Osteoblast (primary cell): Measurements from ENCODE around the gene TRIM28. TPM values are rescaled to one million over a fixed set of nuclear protein-coding genes. Genes with fewer than 3 reads are reported as not detected.

Source experiments
- DNase-seq: peaks from one replicate; pipeline ENCODE4 v3.0.0; 2011; ENCODE audit warnings: low spot score, mixed read lengths; ENCODE audit not compliant: insufficient read length; ENCODE audit errors: missing footprints
- H2AFZ ChIP-seq: 2 replicates; pipeline ENCODE4 v1.6.0; 2011; ENCODE audit warnings: mild to moderate bottlenecking, low read length
- H3K27ac ChIP-seq: 2 replicates; pipeline ENCODE4 v1.5.1; 2011; ENCODE audit warnings: mild to moderate bottlenecking, low read depth, low read length, moderate library complexity
- H3K27me3 ChIP-seq: 2 replicates; pipeline ENCODE4 v1.6.0; 2012; ENCODE audit warnings: mild to moderate bottlenecking, control low read depth, inconsistent platforms, low read length, moderate library complexity; ENCODE audit not compliant: insufficient read depth
- H3K36me3 ChIP-seq: 2 replicates; pipeline ENCODE4 v1.5.1; 2011; ENCODE audit warnings: mild to moderate bottlenecking, low read length, control low read depth, moderate library complexity; ENCODE audit not compliant: insufficient read depth
- H3K4me1 ChIP-seq: 2 replicates; pipeline ENCODE4 v1.5.1; 2011; ENCODE audit warnings: mild to moderate bottlenecking, low read length, control low read depth, moderate library complexity; ENCODE audit not compliant: insufficient read depth
- H3K4me2 ChIP-seq: 2 replicates; pipeline ENCODE4 v1.6.0; 2011; ENCODE audit warnings: mild to moderate bottlenecking, low read length; ENCODE audit not compliant: insufficient read depth
- H3K4me3 ChIP-seq: fragments of 200-600 bp; sonication (generic); 3 replicates; pipeline ENCODE4 v1.5.1; 2012; ENCODE audit warnings: mild to moderate bottlenecking, low read length, inconsistent platforms; ENCODE audit not compliant: insufficient read depth
- H3K79me2 ChIP-seq: 2 replicates; pipeline ENCODE4 v1.6.0; 2012; ENCODE audit warnings: mild to moderate bottlenecking, low read length, control low read depth, inconsistent platforms; ENCODE audit not compliant: insufficient read depth
- H3K9me3 ChIP-seq: 2 replicates; pipeline ENCODE4 v1.5.1; 2011; ENCODE audit warnings: low read depth, low read length, control low read depth
- H4K20me1 ChIP-seq: 2 replicates; pipeline ENCODE4 v1.6.0; 2012; ENCODE audit warnings: mild to moderate bottlenecking, low read length, control low read depth; ENCODE audit not compliant: insufficient read depth
- CTCF ChIP-seq: IDR thresholded peaks from 2 replicates; pipeline ENCODE4 v1.5.1; 2011; ENCODE audit warnings: mild to moderate bottlenecking, low read depth, low read length, moderate library complexity; ENCODE audit errors: extremely low read depth
- total RNA-seq: library from RNA; depleted of rRNA; stranded (reverse); fragments of >200 nt; gene quantifications from 2 replicates; pipeline ENCODE4 v1.2.3, GENCODE V29; 2012

TRIM28 gene
- total RNA-seq, 1 donor: 224 TPM

- Histone ChIP-seq H3K4me3 (no peak overlapping the region), H2AFZ (no peak overlapping the region), H3K27ac (no peak overlapping the region), H3K4me2 (no peak overlapping the region), H4K20me1 (peaks cover 50% of the 10 kb centered on the region), H3K4me1 (peaks cover 30% of the 10 kb centered on the region), H3K36me3 (peaks cover 70% of the 10 kb centered on the region), H3K79me2 (peaks cover 86% of the 10 kb centered on the region), H3K27me3 (no peaks in the 10 kb centered on the region), H3K9me3 (no peaks in the 10 kb centered on the region)
- no peak for TF ChIP-seq CTCF
- peak; percentile 74 for DNase-seq
Observed at GRCh38 chr19:58550362-58551122, 6.7 kb downstream of the TRIM28 start.

DNA sequence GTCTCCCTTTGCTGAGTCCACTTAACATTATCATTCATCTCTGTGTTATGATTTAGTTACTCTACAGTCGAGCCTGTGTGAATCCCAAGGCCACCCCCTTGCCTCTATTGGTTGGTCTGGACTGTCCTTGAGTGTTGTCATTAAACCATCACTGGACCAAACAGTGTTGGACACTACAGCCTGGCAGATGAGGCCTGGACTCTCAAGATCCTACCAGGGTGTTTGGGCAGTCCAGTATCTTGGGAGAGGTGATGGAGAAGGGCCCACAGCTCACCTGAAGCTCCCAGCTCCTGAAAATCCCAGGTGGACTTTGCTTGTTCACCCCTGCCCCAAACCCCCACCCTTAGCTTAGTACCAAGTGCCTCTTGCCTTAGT lies 7.2 kb downstream of the TRIM28 start:
- peaks cover 86% of the 10 kb centered on the region for H3K79me2 ChIP-seq
- H3K4me3 ChIP-seq: no peak overlapping the region
- DNase-seq: peak; percentile 26
- no peak overlapping the region for H2AFZ ChIP-seq
- peaks cover 44% of the 10 kb centered on the region for H4K20me1 ChIP-seq
- H3K9me3 ChIP-seq: no peaks in the 10 kb centered on the region
- peaks cover 25% of the 10 kb centered on the region for H3K4me1 ChIP-seq
- no peak for TF ChIP-seq CTCF
- H3K27ac ChIP-seq: no peak overlapping the region
- no peaks in the 10 kb centered on the region for H3K27me3 ChIP-seq
- peaks cover 70% of the 10 kb centered on the region for H3K36me3 ChIP-seq
- H3K4me2 ChIP-seq: no peak overlapping the region

DNA sequence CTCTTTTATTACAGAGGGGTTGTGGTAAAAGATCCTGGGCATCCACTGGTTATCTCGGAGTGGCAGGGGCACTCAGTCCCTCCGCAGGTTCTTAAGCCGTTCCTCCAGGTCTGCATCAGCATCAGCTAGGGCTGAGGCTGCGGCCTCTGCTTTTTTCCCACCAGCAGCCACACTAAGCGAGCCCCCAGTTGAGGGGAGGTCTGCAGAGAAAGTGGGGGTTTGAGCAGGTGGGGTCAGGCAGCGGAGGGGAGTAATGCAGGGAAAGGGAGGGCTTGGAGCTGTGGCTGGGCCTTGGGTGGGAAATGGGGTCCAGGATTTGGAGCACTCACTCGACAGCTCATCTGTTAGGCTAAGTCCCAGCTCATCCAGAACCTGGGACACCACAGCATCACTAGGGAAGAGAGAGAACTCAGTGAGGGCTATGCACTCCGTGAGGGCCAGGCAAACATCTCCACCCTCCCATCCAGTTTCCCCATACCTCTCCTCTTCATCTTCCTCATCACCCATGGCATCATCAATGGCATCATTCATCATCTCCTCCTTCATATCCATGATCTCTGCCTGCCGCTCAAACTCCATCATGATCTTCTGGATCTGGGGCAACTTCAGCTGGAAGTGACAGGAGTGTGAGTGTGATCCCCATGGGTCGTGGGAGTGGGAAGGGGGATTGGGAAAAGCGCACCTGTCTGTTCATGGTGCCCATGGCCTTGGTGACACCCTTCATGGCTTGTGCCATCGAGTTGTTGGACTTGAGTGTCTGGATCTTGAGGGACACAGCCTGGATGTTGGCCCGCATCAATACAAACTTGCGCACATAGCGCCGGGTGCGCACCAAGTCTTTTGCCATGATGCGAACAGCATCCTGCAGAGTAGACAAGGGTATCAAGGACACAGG lies 8.0 kb downstream of the TRIM28 start:
- Histone ChIP-seq H3K9me3 (no peaks in the 10 kb centered on the region), H3K4me2 (no peak overlapping the region), H3K27me3 (no peaks in the 10 kb centered on the region), H3K36me3 (peaks cover 73% of the 10 kb centered on the region), H3K4me1 (peaks cover 21% of the 10 kb centered on the region), H4K20me1 (peaks cover 39% of the 10 kb centered on the region), H3K79me2 (peaks cover 86% of the 10 kb centered on the region), H3K27ac (no peak overlapping the region), H3K4me3 (no peak overlapping the region), H2AFZ (no peak overlapping the region)
- no peak for TF ChIP-seq CTCF
- no peak for DNase-seq

DNA sequence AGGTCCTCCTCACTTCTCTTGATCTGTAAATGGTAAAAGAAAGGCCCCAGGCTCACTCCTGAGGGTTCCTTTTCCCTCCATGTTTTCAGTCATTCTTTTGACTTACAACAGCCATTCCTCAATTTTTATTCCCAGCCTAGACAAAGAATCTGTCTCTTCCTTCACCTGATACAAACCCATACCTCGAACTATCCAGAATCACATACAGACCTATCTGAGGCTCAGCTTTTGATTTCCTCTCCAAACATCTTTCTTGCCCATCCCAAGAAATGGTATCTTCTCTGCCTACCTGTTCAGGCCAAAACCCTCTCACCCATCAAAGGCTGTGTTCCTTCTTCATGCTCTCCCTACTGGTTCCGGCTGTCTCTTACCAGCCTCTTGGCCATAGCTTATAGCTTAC lies 8.8 kb downstream of the TRIM28 start:
- no peaks in the 10 kb centered on the region for H3K27me3 ChIP-seq
- no peak overlapping the region for H3K4me2 ChIP-seq
- no peak overlapping the region for H2AFZ ChIP-seq
- H3K4me3 ChIP-seq: no peak overlapping the region
- peak; percentile 85 for DNase-seq
- H4K20me1 ChIP-seq: peaks cover 37% of the 10 kb centered on the region
- TF ChIP-seq CTCF: no peak
- H3K79me2 ChIP-seq: peaks cover 86% of the 10 kb centered on the region
- peaks cover 26% of the 10 kb centered on the region for H3K4me1 ChIP-seq
- H3K36me3 ChIP-seq: peaks cover 69% of the 10 kb centered on the region
- H3K27ac ChIP-seq: no peak overlapping the region
- H3K9me3 ChIP-seq: no peaks in the 10 kb centered on the region
